ENCODE results near the gene PHLPP1.

DNA sequence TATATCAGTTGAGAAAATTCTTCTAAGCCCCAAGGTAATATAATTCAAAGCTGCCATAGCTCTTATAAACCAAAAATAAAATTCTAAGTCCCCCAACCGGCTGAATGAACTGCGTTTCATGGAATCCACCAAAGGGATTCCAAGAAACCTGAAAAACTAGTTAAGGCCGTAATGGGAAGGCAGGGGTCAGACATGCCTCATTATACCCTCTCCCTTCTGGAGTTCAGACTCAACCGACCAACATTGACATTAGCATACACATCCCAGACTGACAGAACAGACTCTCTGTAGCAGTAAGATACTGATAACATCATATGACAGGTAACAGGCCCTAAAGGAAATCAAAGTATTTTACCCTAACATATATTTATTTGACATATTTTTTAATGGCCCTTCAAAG is 31.4 kb upstream of the PHLPP1 start:
- no peak for TF ChIP-seq TCF4 (CRISPR knock-in tag; IDR thresholded peaks at IDR 0.05; ENCODE audit: borderline replicate concordance)
- no peak for TF ChIP-seq GLIS3 (CRISPR knock-in tag; IDR thresholded peaks at IDR 0.05)

Measured in SK-N-SH treated with all-trans-retinoic acid at 6 μM for 48 hours (cell line).